Aorta (tissue), 5 donors: ENCODE results near the gene GIMAP2. TPM values are rescaled to one million over a fixed set of nuclear protein-coding genes. Genes with fewer than 3 reads are reported as not detected.
"Not testable (repeated sequence)": the region's sequence is repeated elsewhere in the genome, so short reads cannot be mapped to it uniquely, and the experiment has no call there.

ENCODE experiments used
- ATAC-seq: fragments of 200-7000 bp; cut with Tn5 transposase; one replicate; pipeline ENCODE4 v1.9.1; 2022; ENCODE audit warnings: moderate library complexity; ENCODE audit not compliant: low FRiP score
- DNase-seq, 2 donors: peaks; one replicate each; pipeline ENCODE4 v3.0.0-alpha.2; 2020
- H3K27ac ChIP-seq, 2 donors: one replicate each; pipeline ENCODE4 v1.5.1; 2013; ENCODE audit warnings: low read length in 2 of 2, mild to moderate bottlenecking in 2 of 2, moderate library complexity in 2 of 2, control low read depth in 1 of 2, inconsistent platforms in 1 of 2, low read depth in 1 of 2
- H3K27me3 ChIP-seq, 2 donors: one replicate each; pipeline ENCODE4 v1.6.1; 2013; ENCODE audit warnings: control low read depth in 1 of 2, low read length in 1 of 2, mild to moderate bottlenecking in 1 of 2, moderate library complexity in 1 of 2; ENCODE audit not compliant: insufficient read depth in 2 of 2, control insufficient read depth in 1 of 2
- H3K36me3 ChIP-seq, 2 donors: one replicate each; pipeline ENCODE4 v1.6.1; 2013; ENCODE audit warnings: control low read depth in 1 of 2, low read length in 1 of 2, mild to moderate bottlenecking in 1 of 2; ENCODE audit not compliant: insufficient read depth in 2 of 2, control insufficient read depth in 1 of 2
- H3K4me1 ChIP-seq, 2 donors: one replicate each; pipeline ENCODE4 v1.6.1; 2013; ENCODE audit warnings: low read length in 2 of 2, control low read depth in 1 of 2, mild to moderate bottlenecking in 1 of 2, moderate library complexity in 1 of 2; ENCODE audit not compliant: insufficient read depth in 2 of 2, control insufficient read depth in 1 of 2
- H3K4me3 ChIP-seq, 2 donors: one replicate each; pipeline ENCODE4 v1.5.1; 2013; ENCODE audit warnings: low read length in 2 of 2, control low read depth in 1 of 2, mild to moderate bottlenecking in 1 of 2
- H3K9me3 ChIP-seq: one replicate; pipeline ENCODE4 v1.6.1; 2013; ENCODE audit warnings: mild to moderate bottlenecking, low read length; ENCODE audit not compliant: control insufficient read depth
- WGBS, 2 donors: extraction: QIAGEN DNeasy Blood & Tissue Kit; methylation state at CpG; one replicate each; pipeline ENCODE4 v1.1.7; 2013; 5-methylcytosine and 5-hydroxymethylcytosine counted together
- intact Hi-C, 2 donors: fragments of 100-400 bp; cut with DNase I; formaldehyde crosslinking; loops; one replicate each; pipeline versions ENCODE4 v1.14.2 to v1.15.0; 2022
- polyA plus RNA-seq, 2 donors: library from polyadenylated mRNA; stranded (reverse); fragments of 200-250 nt; gene quantifications; one replicate each; pipeline ENCODE4 v1.2.3, GENCODE V29; 2013
- total RNA-seq, 2 donors: library from RNA; stranded (reverse); fragmentation: NEBNext Ultra II Directional; extraction: Animal tissue kit (Norgen Biotek cat#: 25700); gene quantifications; one replicate each; pipeline ENCODE4 v1.2.1, GENCODE V29; 2021
- donor health status: healthy with polysubstance abuse.
- donor health status: Bipolar disorder and iron deficiency.
- donor health status: DM: no; HTN: no; CAD: no.
- donor health status: DM: no; HTN: no; CAD: no.
- donor health status: DM: yes; HTN: yes; CAD: no.

Gene GIMAP2
- total and polyA plus RNA-seq, 4 donors = 2.2 to 24.7 (median 10.7) TPM

DNA sequence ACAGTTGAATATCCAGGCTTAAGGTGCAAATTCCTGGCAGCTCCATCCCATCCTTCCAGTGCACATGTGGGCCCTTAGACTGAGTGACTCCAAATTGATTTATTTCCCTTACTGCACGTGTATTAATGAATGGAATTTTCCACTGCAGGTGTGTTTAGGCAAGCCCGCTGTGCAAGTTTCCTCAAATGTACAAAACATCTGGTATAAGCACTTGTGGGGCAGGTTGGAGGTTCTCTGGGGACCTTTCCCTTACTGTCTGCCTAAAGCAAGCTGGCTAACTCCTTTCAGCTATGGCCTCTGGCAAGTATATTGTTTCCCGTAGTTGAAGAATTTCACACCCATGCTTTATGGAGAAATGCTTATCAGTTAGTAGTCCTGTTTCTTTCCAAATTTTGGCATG is 28.0 kb upstream of the GIMAP2 start:
- Histone ChIP-seq H3K27me3 (no peaks in the 10 kb centered on the region), H3K27ac (no peak overlapping the region), H3K9me3 (peaks cover 2% of the 10 kb centered on the region), H3K4me1 (no peaks in the 10 kb centered on the region), H3K4me3 (no peak overlapping the region), H3K36me3 (no peaks in the 10 kb centered on the region)
- intact Hi-C loops = no loop called here
- ATAC-seq (no peak), DNase-seq (no peak)
- WGBS, 2 donors = 39 to 67% methylated on average over 3 of the region's 3 CpGs

DNA sequence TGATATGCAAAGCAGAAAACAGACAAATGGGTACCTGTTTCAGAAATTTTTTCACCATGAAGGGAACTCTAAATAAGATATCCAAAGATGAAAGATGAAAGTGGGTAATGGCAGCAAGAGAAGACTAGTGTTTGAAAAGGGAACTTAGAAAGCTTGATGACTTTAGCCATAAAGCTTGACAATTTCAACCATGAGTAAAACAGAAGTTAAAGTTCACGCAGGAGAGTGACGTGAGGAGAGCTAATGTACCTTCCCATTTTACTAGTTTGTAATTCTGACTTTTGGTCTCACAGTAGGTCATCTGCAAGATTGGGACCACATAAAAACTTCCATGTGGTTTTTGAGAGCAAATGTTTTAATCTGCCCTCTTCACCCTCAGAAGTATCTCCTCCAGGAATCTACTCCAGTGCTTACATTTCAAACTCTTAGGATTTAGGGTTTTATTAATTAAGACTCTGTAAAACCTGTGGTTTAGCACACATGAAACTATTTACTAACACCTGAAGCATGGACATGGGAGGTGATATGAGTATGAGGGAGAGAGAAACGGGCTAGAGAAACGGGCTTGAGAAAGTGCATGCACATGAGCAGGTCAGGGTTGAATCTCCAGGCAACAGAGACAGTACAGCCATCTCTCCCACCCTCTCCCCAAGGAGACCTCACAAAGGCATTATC is 24.4 kb upstream of the GIMAP2 start:
- H3K27me3 ChIP-seq = no peaks in the 10 kb centered on the region
- ATAC-seq (no peak), DNase-seq (no peak)
- intact Hi-C loops = no loop called here
- H3K36me3 ChIP-seq = no peaks in the 10 kb centered on the region
- 78 to 84% methylated on average over 4 of the region's 4 CpGs for WGBS, 2 donors
- no peak overlapping the region for H3K27ac ChIP-seq
- peaks cover 2% of the 10 kb centered on the region for H3K9me3 ChIP-seq
- no peak overlapping the region for H3K4me3 ChIP-seq
- H3K4me1 ChIP-seq = no peaks in the 10 kb centered on the region

DNA sequence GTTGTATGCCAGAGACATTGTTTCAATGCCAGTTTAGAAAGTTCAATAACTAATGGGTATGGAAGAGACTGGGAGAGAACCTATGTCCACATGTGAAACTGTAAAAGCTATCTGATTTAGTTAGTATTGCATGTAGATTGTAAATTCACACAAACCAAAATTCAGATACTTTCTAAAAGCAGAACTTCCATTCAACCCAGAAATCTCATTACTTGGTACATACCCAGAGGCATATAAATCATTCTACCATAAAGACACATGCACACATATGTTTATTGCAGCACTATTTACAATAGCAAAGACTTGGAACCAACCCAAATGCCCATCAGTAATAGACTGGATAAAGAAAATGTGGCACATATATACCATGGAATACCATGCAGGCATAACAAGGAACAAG is 22.7 kb upstream of the GIMAP2 start:
- H3K4me1 ChIP-seq, H3K27me3 ChIP-seq, ATAC-seq, H3K36me3 ChIP-seq, intact Hi-C loops, H3K4me3 ChIP-seq, H3K27ac ChIP-seq, H3K9me3 ChIP-seq, DNase-seq: not testable (repeated sequence)

GRCh38 chr7:150663802-150664494 is 21.6 kb upstream of the GIMAP2 start:
- Histone ChIP-seq H3K27ac (no peak overlapping the region), H3K27me3 (no peaks in the 10 kb centered on the region), H3K36me3 (no peaks in the 10 kb centered on the region), H3K9me3 (no peaks in the 10 kb centered on the region), H3K4me3 (no peak overlapping the region), H3K4me1 (no peaks in the 10 kb centered on the region)
- no peak for DNase-seq
- no peak for ATAC-seq
- 78 to 83% methylated on average over 4 of the region's 4 CpGs for WGBS, 2 donors
- intact Hi-C loops = no loop called here

- WGBS, 2 donors = 84 to 85% methylated on average over 9 of the region's 9 CpGs
- no peak overlapping the region for H3K27ac ChIP-seq
- intact Hi-C loops = no loop called here
- H3K36me3 ChIP-seq = no peaks in the 10 kb centered on the region
- H3K9me3 ChIP-seq = no peaks in the 10 kb centered on the region
- no peaks in the 10 kb centered on the region for H3K27me3 ChIP-seq
- DNase-seq (no peak), ATAC-seq (no peak)
- no peaks in the 10 kb centered on the region for H3K4me1 ChIP-seq
- no peak overlapping the region for H3K4me3 ChIP-seq
Observed at GRCh38 chr7:150665089-150665748, 20.3 kb upstream of the GIMAP2 start.

DNA sequence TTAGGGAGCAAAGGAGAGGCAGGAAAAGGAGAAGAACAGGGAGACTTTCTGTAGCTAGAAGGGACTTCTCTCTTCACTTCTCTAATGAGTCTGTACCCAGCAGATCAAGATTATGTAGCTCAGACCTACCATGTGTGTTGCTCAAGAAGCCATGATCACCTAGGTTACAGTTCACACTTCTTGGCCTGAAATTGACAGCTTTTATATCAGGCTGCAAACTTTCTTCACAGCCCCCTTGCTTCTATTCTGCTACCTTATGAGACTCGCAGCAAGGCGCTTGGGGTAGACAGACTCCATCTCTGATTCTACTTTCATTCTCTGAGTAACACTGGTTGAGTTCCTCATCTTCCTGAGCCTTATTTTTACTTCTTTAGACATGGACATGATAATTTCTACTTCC is 19.6 kb upstream of the GIMAP2 start:
- no peak for ATAC-seq
- intact Hi-C loops = no loop called here
- Histone ChIP-seq H3K27ac (no peak overlapping the region), H3K4me3 (no peak overlapping the region), H3K27me3 (no peaks in the 10 kb centered on the region), H3K36me3 (no peaks in the 10 kb centered on the region), H3K4me1 (no peaks in the 10 kb centered on the region), H3K9me3 (no peaks in the 10 kb centered on the region)
- DNase-seq = no peak
- WGBS, 2 donors = 86 to 95% methylated on average over 2 of the region's 2 CpGs

GRCh38 chr7:150666412-150666811 is 19.1 kb upstream of the GIMAP2 start:
- ATAC-seq (no peak), DNase-seq (no peak)
- no peak overlapping the region for H3K4me3 ChIP-seq
- intact Hi-C loops = no loop called here
- no peaks in the 10 kb centered on the region for H3K27me3 ChIP-seq
- no peaks in the 10 kb centered on the region for H3K9me3 ChIP-seq
- no peaks in the 10 kb centered on the region for H3K36me3 ChIP-seq
- no peaks in the 10 kb centered on the region for H3K4me1 ChIP-seq
- H3K27ac ChIP-seq = no peak overlapping the region

DNA sequence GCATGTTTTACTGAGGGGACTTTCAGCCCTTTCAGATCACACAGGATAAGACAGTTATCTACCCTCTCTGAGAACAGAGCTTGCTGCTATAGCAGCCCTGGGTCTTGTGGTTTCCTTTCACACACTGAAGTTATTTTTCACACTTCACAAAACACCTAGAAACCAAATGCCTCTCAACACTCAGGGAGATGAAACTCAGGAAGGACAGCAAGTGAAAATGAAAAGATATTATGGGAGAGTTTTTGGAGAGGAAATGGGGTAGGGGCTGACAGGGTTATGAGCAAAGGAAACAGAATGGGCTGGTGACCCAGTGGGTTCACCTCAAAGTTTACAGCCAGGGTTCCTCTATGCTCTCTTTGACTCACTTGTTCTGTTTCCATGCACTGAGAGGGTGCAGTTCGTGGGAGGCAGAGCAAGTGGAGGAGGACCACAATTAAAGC is 17.0 kb upstream of the GIMAP2 start:
- intact Hi-C loops = no loop called here
- Histone ChIP-seq H3K27me3 (no peaks in the 10 kb centered on the region), H3K36me3 (no peaks in the 10 kb centered on the region), H3K4me1 (no peaks in the 10 kb centered on the region), H3K4me3 (no peak overlapping the region), H3K27ac (no peak overlapping the region), H3K9me3 (no peaks in the 10 kb centered on the region)
- DNase-seq (no peak), ATAC-seq (no peak)
- WGBS, 2 donors = 35 to 53% methylated on average over 1 of the region's 1 CpG

- intact Hi-C loops = no loop called here
- DNase-seq (no peak), ATAC-seq (no peak)
- Histone ChIP-seq H3K27ac (no peak overlapping the region), H3K27me3 (no peaks in the 10 kb centered on the region), H3K9me3 (no peaks in the 10 kb centered on the region), H3K4me3 (no peak overlapping the region), H3K4me1 (no peaks in the 10 kb centered on the region), H3K36me3 (no peaks in the 10 kb centered on the region)
Observed at GRCh38 chr7:150668977-150669376, 16.5 kb upstream of the GIMAP2 start.
